Dedifferentiated amniotic fluid mesenchymal stem cell (primary cell): ENCODE results near the gene VWA5B2.
"Not testable (repeated sequence)": the region's sequence is repeated elsewhere in the genome, so short reads cannot be mapped to it uniquely, and the experiment has no call there.

Source experiments
- DNase-seq: peaks from one replicate; pipeline ENCODE4 v3.0.0-alpha.2; 2016; ENCODE audit errors: extremely low spot score

VWA5B2 gene

DNA sequence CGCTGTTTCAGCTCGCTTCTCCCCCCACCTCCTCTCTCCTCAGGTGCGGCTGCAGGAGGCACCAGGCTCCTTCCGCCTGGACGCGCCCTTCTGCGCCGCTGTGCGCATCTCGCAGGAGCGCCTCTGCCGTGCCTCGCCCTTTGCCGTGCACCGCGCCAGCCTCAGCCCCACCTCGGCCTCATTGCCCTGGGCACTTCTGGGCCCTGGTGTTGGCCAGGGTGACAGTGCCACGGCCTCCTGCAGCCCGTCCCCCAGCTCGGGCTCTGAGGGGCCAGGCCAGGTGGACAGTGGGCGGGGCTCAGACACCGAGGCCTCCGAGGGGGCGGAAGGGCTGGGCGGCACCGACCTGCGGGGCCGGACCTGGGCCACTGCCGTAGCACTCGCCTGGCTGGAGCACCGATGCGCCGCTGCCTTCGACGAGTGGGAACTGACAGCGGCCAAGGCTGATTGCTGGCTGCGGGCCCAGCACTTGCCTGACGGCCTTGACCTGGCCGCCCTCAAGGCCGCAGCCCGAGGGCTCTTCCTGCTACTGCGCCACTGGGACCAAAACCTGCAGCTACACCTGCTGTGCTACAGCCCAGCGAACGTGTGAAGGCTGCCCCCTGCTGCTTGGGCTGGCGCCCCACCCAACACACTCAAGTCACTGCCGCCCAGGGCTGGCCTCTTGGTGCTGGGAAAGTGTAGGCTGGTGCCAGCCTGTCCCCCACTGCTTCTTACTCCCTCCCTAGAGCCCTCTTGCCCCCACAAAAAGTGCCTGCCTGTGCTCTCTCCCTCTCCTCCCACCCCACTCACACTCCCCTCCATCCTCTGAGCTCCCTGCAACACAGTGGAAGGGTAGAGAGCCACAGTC is 12.3 kb downstream of the VWA5B2 start:
- no peak for DNase-seq

DNA sequence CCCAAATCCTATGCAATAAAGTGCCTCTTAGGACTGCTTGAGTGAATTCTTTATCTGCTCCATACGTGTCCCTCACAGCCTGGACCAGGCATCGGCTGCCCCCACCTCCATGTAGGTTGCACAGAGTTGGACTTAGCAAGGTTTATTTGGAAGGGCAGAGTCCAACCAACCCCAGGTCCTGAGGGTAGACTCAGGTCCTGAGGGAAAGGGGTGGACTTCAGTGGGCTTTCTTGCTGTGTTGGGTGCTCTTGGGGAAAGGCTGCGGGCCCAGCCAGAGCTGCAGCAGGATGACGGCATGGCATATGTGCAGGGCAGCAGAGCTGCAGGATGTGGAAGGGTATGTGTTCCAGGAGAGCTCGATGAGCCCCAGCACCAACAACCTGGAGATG is 12.9 kb downstream of the VWA5B2 start:
- no peak for DNase-seq

DNA sequence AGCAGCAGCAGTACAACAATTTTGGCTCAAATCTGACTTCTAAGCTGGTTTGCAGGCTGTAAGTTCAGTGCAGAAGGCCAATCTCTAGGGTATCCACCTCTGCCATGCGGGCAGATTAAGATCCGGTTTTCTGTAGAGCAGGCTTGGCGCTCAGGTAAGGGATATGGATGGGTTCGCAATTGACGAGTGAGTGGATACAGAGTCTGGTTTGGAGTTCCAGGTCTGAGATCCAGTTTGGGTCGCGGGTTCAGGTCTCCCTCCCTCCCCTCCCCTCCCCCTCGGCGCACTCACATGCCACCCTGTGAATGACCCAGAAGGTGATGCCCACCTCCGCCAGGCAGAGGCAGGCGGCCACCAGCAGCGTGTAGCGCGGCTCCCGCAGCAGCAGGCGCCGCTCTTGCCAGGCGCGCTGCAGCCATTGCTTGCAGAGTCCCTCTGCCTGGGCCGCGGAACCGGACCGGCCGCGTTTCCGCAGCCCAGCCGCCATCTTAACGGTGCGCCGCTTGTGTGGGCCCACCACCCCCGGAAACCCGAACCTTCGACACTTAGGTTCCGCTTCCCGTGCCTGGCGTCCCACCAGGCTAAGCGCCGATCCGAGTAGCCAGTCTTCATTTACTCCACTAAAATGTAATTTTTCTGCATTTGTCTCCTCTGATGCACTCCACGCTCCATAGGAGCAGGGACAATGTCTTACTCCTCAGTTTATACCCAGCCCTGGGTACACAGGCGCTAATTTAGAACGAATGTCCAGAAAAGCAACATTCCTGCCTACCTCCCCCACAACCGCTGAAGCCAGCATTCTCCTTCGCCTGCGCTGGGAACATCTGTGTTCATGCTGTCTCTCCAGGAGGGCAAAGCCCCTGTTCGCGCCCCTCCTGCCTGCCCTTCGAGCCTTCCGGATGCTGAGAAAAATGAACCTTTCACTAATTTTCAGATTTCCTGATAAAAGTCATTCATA is 19.3 kb downstream of the VWA5B2 start, which contains the start of gene ALG3:
Gene ALG3, minus strand, starts transcription at position 509 of the 958 bp plus-strand sequence. Its CDS starts 22 bp downstream, at position 487.
- DNase-seq = peak; percentile 81

DNA sequence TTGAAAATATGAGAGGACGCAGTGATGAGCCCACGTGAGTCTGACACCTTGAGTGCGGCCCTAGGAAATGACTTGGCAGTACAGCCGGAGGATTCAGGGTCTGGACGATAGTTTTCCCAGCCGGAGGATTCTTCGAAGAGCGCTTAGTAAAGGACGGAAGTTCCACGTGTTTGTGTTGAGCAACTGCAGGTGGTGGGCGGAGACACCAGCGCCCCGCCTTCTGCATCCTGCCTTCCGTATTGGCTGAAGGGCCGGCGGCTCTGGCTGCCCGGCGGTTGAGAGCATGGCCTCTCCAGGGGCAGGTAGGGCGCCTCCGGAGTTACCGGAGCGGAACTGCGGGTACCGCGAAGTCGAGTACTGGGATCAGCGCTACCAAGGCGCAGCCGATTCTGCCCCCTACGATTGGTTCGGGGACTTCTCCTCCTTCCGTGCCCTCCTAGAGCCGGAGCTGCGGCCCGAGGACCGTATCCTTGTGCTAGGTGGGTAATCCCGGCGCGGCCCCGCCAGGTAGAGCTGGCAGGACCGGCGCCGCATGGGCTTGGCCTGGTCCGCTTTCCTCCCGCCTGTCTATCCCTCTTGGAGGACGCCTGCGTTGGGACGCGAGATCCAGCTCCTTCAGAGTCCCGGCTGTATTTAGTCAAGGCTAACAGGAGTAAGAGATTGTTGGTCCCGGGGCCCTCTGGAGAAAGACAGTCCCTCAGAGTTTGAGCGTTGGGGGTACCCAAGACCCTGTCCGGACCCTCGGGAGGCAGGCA is 20.2 kb downstream of the VWA5B2 start, which contains the start of gene EEF1AKMT4:
Gene EEF1AKMT4, plus strand, starts transcription at position 261 of the 755 bp plus-strand sequence. Its CDS starts 23 bp downstream, at position 284.
- peak; percentile 96 for DNase-seq

DNA sequence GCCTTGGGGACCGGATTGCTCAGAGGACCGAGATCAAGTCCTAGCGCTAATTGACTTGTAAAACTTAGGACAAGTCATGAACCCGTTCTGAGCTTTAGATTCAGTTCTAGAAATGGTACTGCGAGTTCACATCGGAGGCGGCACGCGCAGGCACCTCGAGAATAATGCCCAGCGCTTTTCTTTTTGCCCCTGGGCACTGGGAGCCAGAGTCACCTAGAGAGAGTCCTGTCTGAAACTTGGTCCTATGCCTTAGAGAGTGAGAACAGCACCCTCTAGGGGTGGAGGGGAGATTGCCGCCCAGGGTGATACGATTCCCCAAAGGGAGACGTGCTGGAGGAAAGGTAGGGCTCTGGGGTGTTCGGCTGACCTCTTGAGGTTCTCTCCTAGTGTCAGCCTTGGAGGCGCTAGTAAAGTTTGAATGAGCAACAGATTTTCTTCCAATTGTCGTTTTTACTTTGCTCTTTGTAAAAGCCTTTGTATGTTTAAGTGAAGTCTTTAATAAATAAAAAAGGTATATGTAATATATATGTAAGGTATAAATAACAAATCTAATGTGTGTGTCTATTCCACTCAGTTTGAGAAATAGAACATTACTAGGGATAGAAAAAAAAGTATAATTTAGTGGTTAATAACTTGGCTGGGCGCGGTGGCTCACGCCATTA is 20.9 kb downstream of the VWA5B2 start:
- DNase-seq = peak; percentile 92

DNA sequence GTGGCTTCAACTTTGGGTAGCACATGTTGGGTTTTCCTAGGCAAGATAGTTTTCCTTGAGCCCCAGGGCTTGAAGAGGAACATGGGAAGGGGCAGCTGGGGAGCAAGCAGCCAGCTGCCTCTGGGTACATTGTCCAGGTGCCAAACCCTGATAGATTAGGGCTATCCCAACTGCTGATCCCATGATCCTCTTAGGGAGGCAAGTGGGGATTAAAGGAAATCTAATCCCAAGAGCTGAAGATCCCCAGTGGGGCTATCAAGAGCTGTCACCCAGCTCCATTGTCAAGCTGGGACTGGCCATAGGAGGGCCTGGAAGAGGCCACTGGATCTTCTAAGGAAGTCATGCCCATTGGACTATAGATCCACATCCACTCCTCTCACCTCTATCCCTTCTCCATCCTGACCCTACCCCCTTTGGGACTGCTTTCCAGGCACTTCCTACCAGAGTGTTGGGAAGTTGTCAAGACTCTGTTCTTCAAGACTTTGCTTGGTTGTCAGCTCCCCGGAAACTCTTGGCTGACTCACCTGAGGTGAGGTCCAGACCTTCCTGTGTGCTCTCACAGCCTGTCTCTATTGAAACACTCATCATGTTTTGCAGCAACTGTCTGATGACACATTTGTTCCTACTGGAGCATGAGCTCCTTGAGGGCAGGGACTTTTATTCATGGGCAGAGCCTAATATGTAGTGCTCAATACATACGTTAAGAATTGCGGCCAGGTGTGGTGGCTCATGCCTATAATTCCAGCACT is 26.1 kb downstream of the VWA5B2 start:
- no peak for DNase-seq

DNA sequence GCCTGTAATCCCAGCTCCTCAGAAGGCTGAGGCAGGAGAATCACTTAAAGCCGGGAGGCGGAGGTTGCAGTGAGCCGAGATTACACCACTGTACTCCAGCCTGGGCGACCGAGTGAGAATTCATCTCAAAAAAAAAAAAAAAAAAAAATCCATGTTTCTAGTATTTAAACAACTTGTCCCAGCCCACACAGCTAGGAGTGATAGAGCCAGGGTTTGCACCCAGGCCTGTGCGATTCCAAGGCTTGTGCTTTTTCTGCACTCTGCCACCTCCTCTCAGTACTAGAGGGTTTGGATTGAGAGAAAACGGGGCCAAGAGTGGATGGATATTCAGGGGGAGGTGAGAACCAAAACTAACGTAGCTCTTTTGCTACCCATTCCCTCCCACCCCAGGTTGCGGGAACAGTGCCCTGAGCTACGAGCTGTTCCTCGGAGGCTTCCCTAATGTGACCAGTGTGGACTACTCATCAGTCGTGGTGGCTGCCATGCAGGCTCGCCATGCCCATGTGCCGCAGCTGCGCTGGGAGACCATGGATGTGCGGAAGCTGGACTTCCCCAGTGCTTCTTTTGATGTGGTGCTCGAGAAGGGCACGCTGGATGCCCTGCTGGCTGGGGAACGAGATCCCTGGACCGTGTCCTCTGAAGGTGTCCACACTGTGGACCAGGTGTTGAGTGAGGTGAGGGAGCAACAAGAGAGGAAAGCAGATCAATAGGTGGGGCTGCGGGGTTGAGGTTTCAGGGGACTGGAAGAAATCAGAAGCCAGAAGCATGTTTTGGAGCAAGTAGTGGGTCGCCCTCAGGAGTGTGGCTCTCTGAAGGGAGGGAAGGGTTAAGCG is 27.9 kb downstream of the VWA5B2 start:
- no peak for DNase-seq

DNA sequence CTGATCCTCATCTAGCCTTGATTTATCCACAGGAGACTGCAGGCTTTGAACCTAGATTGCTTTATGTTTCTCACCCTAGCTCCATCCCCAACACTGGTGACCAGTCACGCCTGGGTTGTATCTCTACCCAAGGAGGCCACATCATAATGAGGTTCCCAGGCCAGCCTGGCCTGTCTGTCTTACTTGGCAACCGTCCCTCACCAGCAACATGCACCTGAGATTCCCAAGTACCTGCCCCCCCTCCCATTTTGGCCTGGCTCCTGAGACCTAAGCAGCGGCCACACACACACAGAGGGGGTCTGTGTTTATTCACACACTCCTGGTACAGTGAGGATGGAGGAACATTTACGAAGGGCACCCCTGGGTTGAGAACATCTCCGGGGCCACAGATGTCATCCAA is 29.5 kb downstream of the VWA5B2 start:
- DNase-seq = no peak

DNA sequence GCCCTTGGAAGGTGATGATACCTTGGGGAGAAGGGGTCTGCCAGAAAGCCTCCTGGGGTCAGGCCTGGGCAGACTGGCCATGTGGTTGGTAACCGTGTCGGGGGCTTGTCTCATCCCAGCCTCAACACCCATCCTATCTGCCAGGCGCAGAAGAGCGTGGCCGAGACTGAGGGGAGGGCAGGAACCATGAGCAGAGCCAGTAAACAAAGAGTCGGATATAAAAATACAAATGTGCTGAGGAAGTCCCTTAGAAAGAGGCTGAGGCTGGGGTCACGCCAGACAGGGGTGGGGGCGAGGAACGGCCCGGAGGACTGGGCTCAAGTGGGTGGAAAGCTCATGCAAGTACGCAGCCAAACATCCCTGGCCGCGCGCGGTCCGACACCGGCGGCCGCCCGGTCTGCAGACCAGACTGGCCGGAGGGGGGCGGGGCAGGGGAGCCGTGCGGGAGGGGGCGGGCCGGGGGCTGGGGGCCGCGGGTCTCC is 30.1 kb downstream of the VWA5B2 start:
- no peak for DNase-seq

DNA sequence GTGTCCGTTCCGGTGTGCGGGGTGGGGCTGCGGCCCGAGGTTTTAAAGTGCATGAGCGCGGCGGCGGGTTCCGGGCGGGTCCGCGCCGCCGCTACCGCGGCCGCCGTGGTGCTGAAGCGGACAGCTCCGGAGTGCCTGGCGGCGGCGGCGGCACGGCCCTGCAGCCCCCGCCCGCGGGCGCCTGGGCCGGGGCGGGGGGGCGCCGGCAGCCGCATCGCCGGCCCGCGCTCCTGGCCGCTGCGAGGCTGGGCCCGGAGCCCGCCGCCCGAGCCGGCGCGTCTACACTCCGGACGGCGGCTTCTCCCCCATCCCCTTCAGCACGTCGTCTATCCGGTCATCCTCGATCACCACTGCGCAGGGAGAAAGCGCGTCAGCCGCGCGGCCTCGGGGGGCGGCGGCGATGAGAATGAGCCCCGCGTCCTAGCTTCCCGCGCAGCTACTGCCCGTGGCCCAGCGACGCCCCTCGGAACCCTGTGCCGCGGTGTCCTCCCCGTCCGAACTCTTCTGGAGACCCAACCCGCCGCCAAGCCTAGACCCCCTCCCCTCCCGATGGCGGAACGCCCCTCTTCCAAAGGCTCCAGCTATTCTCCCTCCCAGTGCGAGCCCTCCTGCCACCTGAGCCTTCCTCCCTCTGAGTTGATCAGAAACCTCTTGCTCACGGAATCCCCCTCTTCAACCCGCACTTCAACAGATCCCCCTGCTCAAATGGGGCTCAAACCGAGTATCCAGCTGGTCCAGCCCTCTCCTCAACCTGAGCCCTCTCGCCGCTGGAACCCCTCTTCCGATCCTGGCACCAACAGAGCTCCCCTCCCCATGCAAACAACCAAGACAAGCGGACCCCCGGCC is 30.7 kb downstream of the VWA5B2 start:
- DNase-seq = no peak

DNA sequence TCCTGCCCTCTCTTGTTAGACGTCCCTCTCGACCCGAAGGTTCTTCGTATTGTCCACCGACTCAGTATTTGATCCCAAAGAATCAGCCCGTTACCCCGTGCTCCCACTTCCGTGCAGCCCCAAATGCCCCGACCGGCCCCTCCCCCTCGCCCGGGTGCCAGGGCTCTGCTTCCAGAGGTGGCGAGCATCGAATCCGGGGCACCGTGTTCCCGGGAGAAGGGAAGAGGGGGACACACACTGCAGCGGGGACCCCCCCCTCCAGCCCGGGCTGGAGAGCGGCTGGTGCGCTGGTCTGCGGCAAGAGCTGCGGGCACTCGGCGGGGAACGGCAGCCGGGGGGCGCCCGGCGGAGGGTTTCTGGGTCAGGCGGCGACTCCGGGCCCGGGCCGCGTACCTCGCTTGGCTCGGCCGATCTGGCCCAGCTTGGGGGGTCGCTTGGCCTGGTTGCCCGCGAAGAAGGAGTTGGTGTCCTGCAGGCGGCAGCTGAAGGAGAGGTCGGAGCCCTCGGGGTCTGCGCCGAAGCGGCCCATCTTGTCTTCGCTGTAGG is 31.4 kb downstream of the VWA5B2 start:
- no peak for DNase-seq

DNA sequence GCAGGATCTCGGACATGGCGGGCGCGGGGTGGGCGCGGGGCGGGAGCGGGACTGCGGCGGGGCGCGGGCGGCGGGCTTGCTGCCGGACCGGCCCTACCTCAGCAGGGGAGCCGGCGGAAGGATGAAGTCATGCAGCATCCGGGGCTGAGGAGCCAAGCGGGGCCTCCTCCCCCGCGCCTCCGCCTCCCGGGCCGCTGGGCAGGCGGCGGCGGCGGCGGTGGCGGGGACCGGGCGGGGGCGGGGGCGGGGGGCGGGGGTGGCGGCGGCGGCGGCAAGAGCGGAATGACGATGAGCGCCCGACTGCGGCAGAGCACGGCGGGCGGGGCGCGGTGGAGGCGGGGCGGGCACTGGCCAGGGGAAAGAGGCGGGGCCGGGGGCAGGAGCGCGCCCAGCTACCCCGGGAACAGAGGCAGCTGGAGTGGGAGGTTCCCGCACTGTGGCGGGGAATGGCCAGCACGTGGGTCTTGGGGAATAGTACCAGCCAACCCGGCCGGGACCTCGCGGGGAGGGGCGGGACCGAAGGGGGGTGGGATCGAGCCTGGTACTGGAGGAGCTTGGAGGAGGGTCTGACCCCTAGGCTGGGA is 32.0 kb downstream of the VWA5B2 start, which contains the start of gene CAMK2N2:
Gene CAMK2N2, minus strand, starts transcription at position 284 of the 584 bp plus-strand sequence. Its CDS starts 268 bp downstream, at position 16.
- no peak for DNase-seq

DNA sequence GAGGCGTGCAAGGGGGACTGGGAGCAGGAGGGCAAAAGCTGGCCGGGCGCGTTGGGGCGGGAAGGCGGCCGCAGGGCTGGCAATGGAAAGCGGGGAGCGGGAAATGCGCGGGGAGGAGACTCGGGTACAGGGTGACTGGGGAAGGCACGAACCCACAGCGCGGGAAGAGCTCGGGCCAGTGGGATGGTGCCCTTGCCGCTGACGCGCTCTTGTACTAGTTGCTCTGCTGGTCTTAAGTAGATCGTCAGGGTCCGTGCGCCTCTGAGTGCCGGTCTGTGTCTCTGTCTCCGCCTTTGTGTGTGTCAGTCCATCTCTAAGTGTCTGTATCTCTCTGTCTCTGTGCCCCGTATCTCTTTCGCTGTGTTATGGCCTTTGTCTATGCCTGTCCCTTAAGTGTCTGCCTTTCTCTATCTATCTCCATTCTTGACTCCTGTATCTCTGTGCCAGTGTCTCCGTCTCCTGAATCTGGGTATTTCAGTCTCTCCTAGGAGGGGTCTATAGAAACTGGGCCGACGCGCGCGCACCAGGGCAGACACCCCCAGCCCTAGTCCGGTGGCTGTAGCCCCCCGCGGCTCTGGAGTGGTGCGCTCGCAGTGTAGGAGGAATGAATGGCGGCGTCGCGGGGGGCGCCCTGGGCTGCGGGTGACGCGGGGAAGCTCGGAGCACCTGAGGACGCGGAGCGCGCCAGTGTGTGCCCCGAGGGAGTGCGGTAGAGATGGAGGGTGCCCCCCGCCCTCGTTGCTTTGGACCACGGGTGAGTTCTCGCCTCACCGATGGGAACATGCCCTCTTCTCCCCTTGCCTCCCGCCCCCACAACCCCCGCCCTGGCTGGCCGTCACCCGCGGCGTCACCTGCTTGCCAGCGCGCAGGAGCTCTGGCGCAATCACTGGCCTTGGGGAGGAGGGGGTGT is 32.7 kb downstream of the VWA5B2 start:
- DNase-seq = no peak

DNA sequence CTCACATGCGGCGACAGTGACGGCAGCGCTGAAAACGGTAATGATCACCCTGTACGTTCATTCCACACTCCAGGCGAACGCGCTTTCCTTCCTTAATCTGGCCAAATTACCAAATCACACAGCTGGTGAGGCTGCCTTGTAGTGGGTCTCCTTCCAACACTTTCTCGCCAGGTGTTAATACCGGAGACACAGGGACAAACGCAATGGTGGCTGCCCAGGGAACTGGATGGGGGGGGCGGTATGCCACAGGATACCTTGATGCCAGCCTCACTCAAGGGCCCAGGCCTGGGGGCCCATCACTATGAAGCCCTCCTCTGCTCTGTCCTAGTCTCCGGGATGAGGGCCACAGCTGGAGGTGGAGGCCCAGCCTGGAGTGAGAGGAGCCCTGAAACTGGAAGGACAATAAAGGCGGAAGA is 33.4 kb downstream of the VWA5B2 start:
- no peak for DNase-seq

DNA sequence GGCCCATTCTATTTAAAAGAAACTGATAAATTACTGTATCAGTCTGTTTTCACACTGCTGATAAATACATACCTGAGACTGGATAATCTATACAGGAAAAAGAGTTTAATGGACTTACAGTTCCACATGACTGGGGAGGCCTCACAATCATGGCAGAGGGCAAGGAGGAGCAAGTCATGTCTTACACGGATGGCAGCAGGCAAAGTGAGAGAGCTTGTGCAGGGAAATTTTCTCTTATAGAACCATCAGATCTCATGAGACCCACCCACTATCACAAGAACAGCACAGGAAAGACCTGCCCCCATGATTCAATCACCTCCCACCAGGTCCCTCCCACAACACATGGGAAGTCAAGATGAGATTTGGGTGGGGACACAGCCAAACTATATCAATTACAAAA is 37.9 kb downstream of the VWA5B2 start:
- DNase-seq = not testable (repeated sequence)

DNA sequence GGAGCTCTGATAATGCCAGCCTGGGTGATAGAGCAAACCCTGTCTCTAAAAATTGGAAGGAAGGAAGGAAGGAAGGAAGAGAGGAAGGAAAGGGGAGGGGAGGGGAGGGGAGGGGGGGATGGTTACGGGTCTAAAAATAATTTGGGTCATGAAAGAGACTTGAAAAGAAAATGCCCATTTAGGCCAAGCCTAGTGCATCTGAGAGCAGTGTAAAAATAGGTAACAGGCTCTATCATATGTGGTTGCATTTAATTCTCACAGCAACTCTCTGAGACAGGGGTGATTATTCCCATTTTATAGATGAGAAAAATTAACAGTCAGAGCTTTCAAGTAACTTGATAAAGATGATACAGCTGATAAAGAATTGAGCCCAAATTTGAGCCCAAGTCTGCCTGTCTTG is 42.9 kb downstream of the VWA5B2 start:
- DNase-seq = no peak

DNA sequence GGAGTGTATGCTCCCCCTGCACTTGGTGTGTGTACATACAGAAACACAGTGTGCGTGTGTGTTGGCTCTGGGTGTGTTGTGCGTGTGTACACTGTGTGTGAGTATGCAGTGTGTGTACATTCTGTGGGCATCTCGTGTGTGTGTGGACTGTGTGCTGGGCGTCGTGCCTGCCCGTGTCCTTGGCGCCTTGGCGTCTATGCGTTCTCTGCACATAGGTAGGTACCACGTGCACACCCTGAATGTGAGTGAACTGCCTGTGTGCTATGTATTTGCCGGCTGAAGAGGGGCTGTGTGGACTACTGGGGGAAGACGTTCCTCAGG is 46.0 kb downstream of the VWA5B2 start:
- DNase-seq = no peak
